SIG-M5 (cell line): Measurements from ENCODE around the gene LRMDA.
"Not testable (repeated sequence)": the region's sequence is repeated elsewhere in the genome, so short reads cannot be mapped to it uniquely, and the experiment has no call there.

Experiments used
- DNase-seq: peaks from one replicate; lab custom pipeline; 2025; lab: John Stamatoyannopoulos, UW

The LRMDA gene

DNA sequence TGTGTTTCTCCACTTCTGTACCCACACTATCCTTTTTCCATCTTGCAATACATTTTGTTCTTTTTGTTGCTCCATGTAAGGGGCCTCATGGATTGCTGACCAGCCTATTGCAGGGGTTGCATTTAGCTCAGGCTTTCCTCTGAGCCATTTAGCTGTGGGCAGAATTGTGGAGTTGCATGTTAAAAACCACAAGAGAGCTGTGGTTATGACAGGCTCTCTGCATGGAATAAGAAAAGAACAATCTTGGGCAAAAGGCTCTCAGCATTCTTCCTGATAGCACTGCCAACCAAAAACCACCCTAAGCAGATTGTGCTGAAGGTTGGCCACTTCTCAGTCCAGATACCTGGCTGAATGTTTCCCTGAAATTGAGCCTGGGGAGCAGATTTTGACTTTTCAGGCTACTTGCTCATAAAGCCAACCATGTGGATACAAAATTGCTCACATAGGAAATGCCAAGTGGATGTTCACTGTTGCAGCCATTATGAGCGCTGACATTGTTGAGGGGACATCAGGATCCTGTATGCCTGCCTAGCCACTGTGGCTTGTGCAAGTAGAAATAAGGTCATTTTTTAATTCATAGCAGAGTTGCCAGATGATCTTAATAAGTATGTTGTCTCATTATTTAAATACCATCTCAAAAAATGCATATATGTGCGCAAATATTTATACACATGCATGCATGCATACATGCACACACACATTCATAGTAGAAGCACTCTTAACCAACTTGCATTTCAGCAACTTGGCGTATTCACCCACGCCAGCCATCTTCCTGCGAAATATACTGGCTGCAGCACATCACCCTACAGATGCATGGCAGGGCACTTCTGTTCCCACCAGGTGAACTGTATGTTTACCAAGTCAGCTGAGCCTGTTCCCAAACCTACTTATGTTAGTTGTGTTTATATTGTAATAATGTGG lies 695.4 kb downstream of the LRMDA start:
- DNase-seq, result no peak

DNA sequence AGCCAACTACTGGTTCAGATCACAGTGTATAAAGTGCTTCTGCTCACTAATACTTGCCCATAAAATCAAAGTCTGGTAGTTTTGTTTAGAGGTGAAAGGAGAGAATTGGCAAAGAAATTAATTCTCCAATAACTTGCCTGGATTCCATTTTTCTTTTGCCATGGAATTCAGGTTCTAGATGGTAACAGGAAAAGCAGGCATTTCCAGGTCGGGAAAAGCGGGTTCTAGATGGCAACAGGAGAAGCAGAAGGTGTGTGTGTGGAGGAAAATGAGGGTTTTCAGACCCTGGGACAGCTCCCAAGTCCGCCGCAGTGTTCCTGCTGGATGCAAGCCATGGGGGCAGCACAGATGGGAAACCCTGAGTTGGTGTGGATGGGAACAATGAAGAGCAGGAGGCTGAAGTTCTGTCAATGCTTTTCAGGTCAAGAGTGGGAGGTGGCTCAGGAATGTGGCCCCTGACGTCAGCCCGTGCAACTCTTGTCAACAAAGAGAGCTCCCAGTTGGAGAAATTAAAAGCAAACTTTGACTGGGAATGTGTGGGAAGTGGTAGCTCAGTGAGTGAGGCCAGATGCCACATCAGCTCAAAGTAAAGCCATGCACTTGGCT lies 696.7 kb downstream of the LRMDA start:
- no peak for DNase-seq

DNA sequence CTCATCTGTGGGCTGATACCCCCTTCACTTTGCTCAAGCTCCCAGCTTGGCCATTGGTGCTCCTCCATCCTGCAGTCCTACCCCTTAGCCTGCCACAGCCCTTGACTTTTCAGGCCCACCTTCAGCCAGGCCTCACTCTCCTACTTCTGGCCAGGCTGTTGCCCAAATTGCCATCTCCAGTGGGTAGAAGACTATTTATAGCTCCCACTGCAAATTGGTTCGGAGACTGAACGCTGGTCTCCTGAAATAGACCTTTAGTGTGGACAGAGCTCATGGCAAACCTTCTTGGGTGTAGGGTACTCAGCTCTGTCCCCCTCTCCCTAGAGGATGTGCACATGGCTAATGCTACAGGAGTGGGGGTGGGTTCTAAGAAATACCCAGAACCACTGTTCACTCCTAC lies 697.8 kb downstream of the LRMDA start:
- DNase-seq, result no peak

DNA sequence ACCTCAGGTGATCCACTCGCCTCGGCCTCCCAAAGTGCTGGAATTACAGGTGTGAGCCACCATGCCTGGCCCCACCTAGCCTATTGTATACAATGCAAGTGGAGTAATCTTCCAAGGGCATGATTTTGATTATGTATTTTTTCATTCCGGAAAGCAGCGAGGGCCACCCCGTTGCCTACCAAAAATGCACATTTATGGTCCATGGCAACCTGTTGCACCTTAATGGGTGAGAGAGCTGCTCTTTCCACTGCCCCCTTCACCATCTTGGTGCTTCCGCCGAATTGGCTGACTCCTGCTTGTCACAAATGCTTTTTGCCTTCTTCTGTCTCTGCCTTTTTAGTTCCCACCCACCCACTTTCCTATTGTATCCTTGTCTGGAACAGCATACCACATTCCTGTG lies 699.5 kb downstream of the LRMDA start:
- DNase-seq, result no peak

DNA sequence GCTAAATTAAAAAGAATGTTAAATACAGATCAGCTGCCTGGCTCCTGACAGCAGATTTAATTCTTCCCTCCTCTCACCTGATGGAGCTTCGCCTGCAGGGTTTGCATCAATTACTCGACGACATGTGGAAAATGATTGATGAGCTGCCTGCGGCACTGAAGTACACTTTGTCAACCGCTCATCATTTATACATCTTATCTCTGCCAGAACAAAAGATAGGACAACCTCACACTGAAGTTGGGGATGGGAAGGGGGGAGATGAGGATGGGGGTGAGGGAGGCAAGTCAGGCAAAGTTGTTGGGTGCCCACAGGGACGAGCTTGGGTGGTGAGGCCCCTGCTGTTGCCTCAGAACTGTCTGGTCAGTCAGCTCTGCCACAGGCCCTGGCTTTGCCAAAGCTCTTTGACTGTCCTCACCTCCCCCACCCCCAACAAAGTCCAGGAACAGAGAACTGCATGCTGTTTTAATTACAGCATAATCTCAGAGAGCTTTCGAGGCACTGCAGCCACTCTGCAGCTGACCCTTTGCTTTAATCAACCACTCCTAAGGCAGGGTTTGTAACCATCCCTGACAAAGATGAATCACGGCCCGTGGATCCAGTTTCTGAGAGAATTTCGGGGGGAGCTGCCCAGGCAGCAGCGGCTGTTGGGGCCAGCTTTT lies 702.3 kb downstream of the LRMDA start:
- no peak for DNase-seq

DNA sequence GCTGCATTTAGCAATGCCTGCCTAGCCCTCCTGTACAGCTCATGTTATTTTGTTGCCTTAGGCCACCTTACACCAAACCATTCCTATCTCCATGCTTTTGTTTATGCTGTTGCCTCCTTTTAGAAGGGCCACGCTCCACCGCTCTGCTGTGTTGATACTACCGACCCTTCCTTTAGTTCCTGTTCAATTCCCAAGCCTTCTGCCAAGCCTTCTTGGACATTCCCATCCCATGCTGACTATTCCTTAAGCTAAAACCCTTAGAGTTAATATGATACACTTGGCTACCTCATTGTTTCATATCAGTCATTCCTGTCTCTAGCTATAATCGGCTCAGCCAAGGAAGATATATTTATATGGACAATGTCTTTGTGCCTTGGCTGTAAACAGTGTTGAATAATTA lies 705.5 kb downstream of the LRMDA start:
- no peak for DNase-seq

DNA sequence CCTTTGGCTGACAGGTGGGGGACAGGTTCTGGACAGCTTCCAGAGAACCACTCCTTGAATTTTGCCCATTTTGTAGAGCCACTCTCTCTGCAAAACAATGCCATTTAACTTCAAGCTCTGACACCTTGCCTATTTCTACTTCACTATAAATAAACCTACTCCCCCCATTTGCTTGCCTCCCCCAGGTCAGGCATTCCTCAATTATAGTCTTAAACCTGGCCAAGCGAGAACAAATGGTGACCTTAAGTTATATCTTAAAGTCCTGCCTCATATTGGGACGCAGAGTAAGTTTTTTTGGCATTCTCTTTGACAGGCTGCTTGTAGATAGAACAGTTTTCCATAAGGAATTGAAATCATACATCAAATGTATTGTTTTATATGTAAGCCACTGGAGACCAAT lies 706.9 kb downstream of the LRMDA start:
- no peak for DNase-seq

DNA sequence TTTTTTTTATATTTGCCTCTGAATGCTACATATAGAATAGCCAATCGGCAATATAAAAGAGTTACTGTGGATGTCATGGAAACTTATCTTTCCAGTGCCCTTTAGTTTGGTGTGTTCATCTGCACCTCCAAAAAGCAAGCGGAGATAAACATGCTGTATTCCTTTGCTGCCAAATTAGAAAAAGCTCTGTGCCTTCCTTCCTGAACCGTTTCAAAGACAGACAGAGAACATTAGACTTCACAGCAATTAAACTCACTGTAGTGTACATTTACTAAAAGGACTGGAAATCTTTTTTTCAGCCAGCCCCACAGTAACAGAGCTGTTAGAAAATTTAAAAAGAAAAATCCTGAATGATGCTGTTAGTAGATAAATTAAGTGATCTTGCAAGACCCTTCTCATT lies 707.5 kb downstream of the LRMDA start:
- DNase-seq, result no peak

DNA sequence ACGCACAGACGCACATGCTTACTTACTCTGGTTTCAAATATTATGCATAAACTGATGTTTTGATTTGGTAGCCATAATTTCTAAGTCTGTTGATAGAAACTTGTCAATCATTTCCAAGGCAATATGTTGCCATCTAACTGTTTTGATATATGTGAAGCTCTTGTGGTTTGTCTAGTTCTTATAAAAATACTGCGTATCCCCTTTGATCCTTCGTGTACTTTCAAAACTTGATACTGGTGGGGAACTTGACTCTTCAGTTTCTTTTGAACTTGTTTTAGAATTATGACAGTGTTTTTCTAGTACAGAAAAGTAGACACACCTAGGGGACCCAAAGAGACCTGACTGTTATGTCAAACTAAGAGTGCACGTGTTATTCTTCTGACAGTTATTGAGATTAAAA lies 708.0 kb downstream of the LRMDA start:
- no peak for DNase-seq

DNA sequence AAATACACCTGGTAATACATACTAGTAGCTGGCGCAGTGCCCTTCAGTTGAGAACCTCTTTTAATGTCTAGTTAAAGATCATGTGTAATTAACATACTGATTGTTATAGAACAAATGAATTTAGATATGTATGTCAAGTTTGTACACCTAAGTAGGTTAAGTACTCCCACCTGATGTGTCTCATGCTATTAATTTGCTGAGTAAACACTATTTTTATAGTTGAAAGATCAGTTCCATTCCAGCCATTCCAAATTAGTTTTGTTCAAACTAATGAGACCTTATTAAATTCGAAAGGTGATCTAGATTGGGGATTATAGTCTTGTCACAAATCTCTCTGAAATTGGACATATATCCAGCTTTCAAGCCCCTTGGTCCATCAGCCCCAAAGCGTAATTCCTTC lies 710.0 kb downstream of the LRMDA start:
- DNase-seq, result no peak

DNA sequence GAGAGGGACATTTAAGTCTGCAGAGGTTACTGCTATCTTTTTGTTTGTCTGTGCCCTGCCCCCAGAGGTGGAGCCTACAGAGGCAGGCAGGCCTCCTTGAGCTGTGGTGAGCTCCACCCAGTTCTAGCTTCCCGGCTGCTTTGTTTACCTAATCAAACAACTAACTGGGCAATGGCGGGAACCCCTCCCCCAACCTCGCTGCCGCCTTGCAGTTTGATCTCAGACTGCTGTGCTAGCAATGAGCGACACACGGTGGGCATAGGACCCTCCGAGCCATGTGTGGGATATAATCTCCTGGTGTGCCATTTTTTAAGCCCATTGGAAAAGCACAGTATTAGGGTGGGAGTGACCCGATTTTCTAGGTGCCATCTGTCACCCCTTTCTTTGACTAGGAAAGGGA lies 716.8 kb downstream of the LRMDA start:
- not testable (repeated sequence) for DNase-seq

DNA sequence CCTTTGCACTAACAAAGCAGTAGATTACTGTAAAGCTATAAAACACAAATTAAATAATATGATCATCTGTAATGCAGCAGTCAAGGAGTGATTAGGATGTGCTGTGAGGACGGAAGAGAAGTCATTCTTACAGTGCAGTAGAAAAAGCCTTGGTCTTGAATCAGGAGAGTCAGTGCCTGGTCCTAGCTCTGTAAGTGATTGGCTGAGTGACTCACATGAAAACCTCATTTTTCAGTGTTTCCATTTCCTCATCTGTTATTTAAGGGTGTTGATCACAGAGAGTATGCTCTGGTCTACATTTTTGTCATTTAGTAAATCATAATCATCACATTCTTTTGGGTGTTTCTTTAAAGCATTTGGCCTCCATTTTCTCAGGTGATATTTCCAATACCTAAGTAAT lies 717.8 kb downstream of the LRMDA start:
- DNase-seq, result no peak

DNA sequence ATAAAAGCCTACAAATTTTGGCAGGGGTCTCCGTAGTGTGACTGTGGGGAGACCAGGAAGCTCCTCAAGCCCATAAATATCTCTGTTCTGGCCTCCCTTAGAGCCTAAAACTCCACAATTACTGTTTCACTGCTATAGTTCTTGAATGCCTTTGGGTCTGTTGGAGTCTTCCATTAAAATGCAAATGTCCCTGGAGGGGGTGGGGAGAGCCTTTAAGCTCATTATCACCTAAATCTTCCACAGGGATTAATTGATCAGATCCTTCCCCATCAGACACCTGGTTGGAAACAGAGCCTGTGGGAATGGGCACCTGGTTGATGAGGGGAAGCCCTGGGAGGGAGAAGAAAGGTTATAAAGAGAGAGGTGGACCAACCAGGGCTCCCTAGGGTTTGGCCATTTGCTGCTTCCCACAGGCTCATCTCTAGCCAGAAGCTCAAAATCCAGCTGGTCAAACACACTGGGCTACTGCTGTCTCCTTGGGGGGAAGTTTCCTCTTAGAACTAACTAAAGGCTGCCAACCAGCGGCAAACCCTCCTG lies 718.2 kb downstream of the LRMDA start:
- no peak for DNase-seq

DNA sequence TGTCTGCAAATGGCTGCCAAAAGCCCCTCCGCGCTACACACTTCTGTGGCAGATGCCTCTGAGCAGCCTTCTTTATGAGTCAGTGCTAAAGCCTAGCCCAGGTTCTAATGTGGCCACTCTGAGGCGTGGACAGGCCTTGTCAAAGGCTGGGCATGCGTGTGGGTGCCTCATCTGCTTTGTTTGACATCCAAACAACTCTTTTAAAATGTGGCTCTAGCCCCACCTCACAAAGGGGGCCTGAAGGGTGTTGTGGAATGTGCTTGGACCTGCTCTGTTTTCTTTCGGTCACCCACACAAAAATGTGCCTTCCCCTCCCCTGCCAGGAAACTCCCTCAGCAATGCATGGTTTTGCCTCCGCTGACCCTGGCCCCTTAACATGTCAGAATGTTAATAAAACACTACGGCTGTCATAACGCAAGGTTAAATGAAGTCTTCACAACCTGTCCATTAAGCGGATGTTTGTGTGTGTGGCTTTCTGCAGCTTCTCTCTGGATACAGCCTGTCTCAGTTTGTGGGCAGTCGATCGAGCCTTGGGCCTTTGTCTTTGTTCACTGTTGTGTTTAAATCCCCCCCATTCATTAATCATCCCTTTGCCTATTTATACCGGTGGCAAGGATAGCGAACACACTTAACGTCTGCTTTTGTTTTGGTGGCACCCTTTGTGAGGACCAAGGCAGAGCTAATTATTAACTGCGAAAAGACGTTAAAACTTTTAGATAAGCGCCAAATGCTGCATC lies 718.9 kb downstream of the LRMDA start:
- no peak for DNase-seq

DNA sequence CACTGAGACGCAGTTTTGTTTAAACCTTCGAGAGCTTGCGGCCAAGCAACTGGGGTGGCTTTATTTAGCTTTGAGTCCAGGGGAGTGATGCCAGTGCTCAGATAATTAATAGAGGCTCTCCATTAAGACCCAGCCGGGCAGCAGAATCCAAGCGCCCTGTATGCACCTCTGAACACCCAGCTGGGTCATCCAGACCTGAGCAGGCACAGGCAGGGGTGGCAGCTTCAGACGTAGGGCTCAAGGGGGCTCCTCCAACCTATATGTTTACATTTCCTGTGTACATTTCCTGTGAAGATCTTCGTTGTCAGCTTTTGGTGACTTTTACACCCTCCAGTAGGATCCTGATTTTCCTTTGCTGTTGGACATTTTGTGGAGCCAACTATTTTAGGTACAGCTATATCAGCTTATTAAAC lies 719.5 kb downstream of the LRMDA start:
- no peak for DNase-seq

DNA sequence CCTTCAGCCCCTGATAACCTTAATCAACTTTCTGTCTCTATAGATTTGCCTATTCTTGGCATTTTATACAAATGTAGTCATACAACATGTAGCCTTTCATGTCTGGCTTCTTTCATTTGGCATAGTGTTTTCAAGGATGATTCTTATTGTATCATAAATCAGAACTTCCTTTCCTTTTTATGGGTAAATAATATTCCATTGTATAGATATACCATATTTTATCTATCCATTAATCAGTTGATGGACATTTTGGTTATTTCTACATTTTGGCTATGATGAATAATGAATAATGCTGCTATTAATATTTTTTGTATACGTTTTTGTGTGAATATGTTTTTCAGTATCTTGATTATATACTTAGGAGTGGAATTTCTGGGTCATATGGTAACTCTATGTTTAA lies 720.8 kb downstream of the LRMDA start:
- no peak for DNase-seq

DNA sequence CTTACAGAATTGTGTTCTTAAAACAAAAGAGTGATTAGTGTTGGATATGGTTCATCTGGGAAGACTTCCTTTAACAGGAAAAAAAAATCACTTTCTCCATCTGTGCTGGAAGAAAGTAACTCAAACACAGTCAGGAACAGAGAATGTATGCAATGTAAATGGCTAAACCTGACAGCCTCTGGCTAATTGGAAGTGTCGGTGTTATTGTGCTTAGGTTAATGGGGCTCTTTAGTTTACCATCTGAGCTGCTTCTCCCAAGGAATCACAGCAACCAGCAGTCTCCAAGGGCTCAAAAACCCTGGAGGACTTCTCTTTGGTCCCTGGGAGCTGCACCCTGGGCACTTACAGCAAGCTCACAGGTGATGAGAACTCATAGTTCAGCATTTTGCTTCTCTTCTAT lies 724.5 kb downstream of the LRMDA start:
- DNase-seq, result no peak

DNA sequence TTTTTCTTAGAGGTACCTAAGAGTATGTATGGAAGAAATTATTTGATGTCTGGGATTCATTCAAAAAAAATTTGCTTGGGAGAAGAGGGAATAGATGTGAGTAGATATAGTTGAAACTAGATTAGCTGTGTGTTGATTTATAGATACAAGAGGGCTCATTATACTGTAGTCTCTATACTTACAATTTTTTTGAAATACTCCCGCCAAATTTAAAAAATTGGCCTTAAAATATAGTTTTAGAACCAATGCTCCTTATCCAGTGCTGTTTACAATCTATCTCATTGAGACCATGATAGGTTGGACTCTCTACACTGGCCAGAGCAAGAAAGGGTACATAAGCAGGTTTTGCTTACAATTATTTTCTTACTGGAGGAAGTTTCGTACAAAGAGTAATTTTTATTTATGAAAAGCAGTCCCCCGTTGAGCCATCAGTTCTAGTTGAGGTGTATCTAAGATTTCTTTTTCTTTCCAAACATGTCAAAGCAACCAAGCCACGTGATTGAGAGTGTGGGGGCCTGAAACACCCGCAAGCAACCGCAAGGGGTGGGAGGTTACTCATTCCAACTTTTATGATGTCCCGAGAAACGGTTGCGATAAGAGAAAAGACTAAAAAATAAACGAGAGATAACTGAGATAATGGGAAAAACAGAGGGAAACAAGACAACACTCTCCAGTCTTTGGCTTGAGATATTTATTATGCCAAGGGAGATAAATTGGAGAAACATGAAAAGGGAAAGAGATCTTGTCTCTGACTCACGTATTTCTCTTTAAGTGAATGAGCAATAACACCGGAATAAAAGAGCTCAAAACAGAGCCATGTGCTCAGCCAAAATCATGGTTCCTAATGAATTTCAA lies 729.2 kb downstream of the LRMDA start:
- no peak for DNase-seq

DNA sequence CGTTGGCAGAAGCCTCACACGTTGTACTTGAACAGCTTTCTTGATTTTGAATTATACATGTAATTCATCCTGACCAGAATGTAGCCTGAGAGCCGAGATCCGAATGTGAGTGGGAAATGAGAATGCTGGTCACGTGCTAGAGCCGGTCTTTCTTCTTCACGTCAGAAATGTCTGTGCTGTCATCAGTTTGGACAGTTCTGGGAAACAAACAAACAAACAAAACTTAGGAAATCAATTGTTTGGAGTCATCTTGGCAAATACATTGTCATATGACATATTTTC lies 729.8 kb downstream of the LRMDA start:
- no peak for DNase-seq

DNA sequence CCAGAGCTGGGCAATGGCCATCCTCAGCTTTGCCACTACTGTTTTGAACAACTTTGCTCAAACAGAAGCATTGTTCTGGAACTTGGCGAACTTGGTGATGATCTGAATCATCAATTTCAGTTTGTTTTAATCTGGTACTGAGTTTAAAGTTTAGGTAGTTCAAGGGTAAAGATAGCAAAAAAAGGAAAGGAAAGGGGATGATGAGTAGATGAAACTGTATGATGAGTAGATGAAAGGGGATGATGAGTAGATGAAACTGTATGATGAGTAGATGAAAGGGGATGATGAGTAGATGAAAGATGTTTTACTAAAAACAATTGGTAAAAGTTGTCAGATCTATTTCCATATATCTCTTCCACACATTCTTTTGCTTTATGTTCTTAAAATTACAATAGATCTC lies 737.0 kb downstream of the LRMDA start:
- no peak for DNase-seq

DNA sequence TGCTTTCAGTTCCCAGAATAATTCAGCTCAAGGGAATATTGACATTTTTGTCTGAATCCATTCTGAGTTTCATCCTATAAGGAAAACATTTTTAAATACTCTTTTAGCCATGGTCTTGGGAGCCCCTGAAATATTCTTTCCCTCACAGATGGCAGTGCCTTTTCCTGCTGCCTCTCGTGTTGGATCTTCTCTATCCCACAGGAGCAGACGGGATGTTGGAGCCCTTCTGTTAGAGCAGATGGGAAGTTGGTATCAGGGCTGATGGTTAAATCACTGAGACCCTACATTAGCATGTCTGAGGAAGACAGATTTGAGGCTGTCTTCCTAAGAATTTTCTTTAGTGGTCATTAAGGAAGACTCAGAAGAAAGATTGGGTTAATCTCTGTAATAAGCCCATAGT lies 737.8 kb downstream of the LRMDA start:
- DNase-seq, result no peak

DNA sequence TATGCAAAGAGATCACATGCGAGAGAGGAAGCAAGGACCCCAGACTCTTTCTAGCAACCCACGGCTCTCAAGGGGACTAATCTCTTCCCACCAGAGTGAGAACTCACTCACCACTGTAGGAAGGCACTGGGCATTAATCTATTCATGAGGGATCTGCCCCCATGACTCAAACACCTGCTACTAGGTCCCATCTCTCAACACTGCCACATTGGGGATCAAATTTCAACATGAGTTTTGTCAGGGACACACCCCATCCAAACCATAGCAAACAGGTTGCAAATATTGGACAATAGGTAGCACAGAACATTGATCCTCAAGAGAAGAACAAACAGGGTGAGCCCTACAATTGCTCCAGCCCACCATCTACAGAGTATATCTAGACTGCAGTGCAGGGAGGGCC lies 740.6 kb downstream of the LRMDA start:
- no peak for DNase-seq
